Stimulated activated CD8-positive, alpha-beta memory T cell treated with anti-CD3 and anti-CD28 coated beads, Interleukin-7, amount 100 ng/mL, for 1 hour (primary cell): ENCODE results near the gene HK1.
"Not testable (repeated sequence)": the region's sequence is repeated elsewhere in the genome, so short reads cannot be mapped to it uniquely, and the experiment has no call there.

ENCODE experiments used
- DNase-seq, 2 donors: peaks; one replicate each; pipeline ENCODE4 v3.0.0-alpha.2; 2020; ENCODE audit warnings: low read depth in 2 of 2

The HK1 gene

GRCh38 chr10:69254877-69255276 is 23.4 kb upstream of the HK1 start:
- DNase-seq = no peak

DNA sequence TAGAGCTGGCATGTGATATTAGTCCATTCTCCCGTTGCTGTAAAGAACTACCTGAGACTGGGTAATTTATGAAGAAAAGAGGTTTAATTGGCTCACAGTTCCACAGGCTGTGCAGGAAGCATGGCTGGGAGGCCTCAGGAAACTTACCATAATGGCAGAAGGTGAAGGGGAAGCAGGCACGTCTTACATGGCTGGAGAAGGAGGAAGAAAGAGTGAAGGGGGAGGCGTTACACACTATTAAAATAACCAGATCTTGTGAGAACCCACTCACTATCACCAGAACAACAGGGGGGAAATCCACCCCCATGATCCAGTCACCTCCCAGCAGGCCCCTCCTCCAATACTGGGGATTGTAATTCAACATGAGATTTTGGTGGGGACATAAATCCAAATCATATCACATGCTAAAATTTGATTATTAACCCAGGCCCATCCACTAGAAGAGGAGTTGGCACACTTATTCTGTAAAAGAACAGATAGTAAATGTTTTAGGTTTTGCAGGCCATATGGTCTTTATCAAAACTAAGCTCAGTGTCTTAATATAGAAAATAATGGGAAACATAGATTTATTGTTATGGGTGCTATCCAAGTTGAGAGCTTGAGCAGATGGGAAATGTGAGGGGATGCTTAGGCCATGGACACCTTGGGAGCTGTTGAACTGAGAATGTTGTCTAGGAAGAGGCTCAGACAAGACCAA is 18.6 kb upstream of the HK1 start:
- no peak for DNase-seq

GRCh38 chr10:69261184-69261583 is 17.1 kb upstream of the HK1 start:
- no peak for DNase-seq

- DNase-seq = no peak
These were observed 16.0 kb upstream of the HK1 start for GRCh38 chr10:69262292-69262751.

GRCh38 chr10:69265521-69265920 is 12.8 kb upstream of the HK1 start:
- no peak for DNase-seq

DNA sequence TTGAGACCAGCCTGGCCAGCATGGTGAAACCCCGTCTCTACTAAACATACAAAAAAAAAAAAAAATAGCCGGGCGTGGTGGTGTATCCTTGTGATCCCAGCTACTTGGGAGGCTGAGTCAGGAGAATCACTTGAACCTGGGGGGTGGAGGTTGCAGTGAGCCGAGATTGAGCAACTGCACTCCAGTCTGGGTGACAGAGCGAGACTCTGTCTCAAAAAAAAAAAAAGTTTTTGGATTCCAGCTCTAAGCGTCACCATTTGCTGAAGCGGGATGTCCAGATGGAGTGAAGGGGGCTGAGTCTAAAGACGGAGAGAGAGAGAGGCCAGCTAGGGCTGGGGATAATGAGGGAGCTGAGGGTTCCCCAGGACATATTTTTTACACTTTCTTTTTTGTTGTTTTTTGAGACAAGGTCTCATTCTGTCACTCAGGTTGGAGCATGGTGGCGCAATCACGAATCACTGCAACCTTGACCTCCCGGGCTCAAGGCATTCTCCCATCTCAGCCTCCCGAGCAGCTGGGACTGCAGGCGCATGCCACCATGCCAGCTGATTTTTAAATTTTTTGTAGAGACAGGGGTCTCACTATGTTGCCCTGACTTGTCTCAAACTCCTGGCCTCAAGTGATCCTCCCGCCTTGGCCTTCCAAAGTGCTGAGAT is 9.4 kb upstream of the HK1 start:
- no peak for DNase-seq

- no peak for DNase-seq
These were observed 8.5 kb upstream of the HK1 start for GRCh38 chr10:69269761-69270160.

- DNase-seq = no peak
These were observed 7.3 kb upstream of the HK1 start for GRCh38 chr10:69270990-69271389.

DNA sequence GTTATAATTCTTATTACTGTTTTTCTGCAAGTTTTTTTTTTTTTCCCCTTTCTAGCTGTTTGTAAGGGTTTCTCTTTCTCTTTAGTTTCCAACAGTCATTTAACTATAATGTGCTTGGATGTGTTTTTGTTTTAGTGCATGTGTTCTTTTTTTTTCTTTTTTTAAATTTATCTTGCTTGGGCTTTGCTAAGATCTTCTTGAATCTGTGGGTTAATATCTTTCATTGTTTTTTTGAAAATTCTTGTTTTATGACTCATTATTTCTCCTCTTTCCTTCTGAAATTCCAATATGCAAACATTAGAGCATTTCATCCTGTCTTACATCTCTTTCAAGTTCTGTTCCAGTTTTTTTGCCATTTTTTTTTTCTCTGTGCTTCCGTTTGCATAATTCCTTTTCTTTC is 5.7 kb upstream of the HK1 start:
- no peak for DNase-seq

- no peak for DNase-seq
These were observed 2.9 kb upstream of the HK1 start for GRCh38 chr10:69275444-69275843.

GRCh38 chr10:69276503-69276902 is 1.8 kb upstream of the HK1 start:
- DNase-seq = no peak

GRCh38 chr10:69279110-69279509 is 814 bp downstream of the HK1 start:
- DNase-seq = no peak

DNA sequence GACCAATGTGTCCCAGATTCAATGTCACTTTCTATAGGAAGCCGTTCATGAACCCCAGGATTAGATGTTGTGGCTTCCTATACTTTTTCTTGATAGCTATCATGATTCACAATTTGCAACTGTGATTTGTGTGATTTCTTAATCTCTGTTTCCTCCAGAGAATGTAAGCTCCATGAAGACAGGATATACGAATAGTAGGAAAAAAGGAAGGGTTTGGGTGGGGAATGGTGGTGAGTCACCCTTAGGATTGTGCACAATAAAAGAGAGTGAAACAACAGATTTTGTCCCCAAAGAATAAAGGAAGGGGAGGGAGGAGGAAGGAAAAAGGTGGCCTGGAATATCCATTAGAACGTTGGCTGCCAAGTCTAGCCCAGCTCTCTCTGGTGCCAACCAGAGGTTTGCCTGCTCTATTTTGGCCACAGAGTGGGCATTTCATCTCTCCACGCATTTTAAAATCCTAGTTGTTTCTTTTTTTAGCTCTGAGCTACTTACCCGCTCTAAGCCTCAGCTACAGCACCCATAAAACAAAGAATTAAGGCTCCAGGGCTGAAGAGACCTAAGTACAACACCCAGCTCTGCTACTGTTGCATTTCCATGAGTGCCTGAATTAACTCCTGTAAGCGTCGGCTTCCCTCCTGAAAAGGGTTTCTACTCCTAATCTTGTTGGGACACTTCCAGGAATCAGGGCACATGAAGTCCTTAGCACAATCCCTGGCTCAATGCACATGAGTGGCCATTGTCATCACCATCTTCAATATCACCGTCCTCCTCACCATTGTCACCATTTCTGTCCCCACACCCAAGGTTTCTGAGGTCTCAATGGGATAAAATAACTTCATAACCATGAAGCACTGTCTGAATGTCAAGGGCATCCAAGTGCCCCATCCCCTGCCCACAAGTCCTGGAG is 3.5 kb downstream of the HK1 start:
- DNase-seq = no peak

GRCh38 chr10:69284402-69284801 is 6.1 kb downstream of the HK1 start:
- DNase-seq = not testable (repeated sequence)

GRCh38 chr10:69285699-69286098 is 7.4 kb downstream of the HK1 start:
- DNase-seq = no peak

- no peak for DNase-seq
These were observed 8.9 kb downstream of the HK1 start for GRCh38 chr10:69287181-69287580.

DNA sequence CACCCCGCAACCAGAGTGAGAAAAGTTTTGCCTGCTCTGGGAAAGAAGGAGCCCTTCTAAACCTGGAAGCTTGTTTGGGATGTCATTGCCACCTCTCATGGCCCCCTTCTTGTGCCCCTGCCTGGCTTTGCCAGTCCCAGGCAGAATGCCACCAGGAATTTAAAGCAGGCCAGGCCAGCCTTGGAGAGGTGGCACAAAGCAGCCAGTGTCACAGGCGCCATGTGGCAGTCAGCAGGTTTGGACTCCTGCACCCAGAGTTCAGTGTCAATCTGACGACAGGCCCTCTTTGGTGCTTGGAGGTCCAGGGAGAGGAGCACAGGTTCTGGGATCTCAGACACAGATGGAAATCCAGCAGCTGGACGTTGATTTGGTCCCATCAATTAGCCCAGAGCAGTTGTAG is 12.7 kb downstream of the HK1 start:
- no peak for DNase-seq

- no peak for DNase-seq
These were observed 14.2 kb downstream of the HK1 start for GRCh38 chr10:69292459-69292858.

DNA sequence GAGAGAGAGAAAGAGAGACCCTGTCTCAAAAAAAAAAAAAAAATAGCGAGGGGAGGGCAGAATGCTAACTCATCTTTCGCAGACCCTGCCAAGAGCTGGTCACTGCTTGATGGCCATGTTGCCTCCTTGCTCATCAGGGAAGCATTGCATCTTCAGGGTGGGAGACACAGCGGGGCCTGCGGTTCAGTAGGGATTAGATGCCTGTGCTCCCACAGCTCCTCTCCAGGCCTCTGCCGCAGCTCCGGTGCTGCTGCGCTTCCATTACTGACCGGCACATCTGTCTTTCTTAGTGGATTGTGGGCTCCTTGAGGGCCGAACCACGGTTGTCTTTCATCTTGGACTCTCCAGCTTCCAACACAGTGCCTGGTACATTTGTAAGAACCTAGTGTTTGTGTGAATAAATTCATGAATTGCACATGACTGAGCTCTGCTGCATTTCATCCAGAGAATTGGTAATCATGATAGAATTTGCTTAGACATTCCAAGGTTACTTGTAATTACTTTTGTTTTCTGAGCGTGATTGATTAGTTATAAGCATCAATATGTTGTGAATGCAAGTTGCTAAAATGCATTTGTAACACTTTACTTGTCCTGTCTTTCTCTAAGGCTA is 16.8 kb downstream of the HK1 start:
- DNase-seq = no peak

DNA sequence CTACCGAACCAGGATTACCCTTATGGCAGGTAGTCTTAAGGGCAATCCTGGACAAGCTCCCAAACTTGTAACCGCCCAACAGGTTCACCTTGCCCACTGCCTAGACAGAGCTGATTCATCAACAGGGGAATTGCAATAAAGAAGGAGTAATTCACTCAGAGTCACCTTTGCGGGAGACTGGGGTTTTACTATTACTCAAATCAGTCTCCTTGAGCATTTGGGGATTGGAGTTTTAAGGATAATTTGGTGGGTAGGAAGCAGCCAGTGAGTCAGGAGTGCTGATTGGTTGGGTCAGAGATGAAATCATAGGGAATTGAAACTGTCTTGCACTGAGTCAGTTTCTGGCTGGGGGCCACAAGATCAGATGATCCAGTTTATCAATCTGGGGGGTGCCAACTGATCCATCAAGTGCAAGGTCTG is 25.3 kb downstream of the HK1 start:
- DNase-seq = no peak

- no peak for DNase-seq
These were observed 28.1 kb downstream of the HK1 start for GRCh38 chr10:69306421-69306820.

DNA sequence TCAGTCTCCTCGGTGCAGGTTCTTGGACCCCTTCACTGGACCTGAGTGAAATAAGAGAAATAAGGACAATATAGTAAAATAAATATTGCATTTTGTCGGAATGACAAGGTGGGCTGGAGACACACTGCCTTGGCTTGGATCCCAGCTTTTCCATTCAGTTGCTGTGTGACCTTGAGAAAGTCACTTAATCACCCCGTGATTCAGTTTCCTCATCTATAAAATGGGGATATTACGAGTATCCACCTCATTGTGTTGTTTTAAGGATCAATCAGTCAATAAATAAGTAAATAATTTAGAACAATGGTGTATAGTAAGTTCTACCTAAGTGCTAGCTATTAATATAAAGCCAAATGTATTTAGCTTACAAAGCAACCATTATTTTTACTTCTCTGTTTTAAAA is 29.1 kb downstream of the HK1 start:
- no peak for DNase-seq
